HFF-Myc (cell line): ENCODE data around the gene RAB4A.

Experiments used
- DNase-seq: peaks from one replicate; pipeline ENCODE4 v3.0.0-alpha.2; 2011; ENCODE audit warnings: low read depth; ENCODE audit errors: extremely low read depth
- H3K4me3 ChIP-seq: replicated peaks from 2 replicates; pipeline ENCODE4 v1.5.1; 2011; ENCODE audit warnings: low read depth, mild to moderate bottlenecking, control low read depth, low read length
- TF ChIP-seq, protein P1 (sequence below): IDR thresholded peaks from 2 replicates; pipeline ENCODE4 v1.5.1; 2012; ENCODE audit warnings: mild to moderate bottlenecking, low read depth, low read length, control low read depth; ENCODE audit errors: missing control alignments

RAB4A gene

DNA sequence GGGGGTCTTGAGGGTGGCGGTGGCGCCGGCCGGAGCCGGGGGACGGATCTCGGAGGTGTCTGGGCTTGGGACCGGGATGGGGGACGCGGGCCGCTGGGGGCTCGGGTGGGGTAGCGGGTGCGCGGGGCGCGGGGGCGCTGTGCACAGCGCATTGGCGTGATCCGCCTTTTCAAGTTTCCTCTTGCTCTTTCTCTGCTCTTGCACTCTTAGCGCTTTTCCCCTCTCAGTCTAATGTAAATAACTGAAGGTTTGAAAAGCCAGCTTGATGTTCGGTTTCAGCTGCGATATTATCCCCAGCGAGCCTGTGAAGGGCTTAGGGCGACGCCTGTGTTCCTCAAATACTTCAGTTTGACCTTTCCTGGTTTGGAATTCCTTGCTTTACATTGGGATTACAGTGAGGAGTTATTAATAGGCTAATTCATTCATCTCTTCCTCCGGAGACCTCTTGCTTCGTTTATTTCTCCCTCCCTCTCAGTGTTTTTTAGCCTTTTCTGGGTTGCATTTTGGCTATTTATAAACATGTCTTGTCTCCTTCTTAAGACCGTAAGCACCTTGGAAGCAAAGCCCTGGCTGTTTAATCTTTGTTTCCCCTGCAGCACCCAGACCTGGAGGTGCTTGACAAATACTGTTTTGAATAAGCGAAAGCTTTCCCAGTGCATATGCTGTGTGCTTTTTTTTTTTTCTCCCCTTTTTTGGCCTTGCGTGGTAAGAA, 693 bp downstream of the RAB4A start:
- no peak for DNase-seq
- TF ChIP-seq, protein P1, sequence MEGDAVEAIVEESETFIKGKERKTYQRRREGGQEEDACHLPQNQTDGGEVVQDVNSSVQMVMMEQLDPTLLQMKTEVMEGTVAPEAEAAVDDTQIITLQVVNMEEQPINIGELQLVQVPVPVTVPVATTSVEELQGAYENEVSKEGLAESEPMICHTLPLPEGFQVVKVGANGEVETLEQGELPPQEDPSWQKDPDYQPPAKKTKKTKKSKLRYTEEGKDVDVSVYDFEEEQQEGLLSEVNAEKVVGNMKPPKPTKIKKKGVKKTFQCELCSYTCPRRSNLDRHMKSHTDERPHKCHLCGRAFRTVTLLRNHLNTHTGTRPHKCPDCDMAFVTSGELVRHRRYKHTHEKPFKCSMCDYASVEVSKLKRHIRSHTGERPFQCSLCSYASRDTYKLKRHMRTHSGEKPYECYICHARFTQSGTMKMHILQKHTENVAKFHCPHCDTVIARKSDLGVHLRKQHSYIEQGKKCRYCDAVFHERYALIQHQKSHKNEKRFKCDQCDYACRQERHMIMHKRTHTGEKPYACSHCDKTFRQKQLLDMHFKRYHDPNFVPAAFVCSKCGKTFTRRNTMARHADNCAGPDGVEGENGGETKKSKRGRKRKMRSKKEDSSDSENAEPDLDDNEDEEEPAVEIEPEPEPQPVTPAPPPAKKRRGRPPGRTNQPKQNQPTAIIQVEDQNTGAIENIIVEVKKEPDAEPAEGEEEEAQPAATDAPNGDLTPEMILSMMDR: no peak
- peak overlapping the region; percentile 74 for H3K4me3 ChIP-seq

DNA sequence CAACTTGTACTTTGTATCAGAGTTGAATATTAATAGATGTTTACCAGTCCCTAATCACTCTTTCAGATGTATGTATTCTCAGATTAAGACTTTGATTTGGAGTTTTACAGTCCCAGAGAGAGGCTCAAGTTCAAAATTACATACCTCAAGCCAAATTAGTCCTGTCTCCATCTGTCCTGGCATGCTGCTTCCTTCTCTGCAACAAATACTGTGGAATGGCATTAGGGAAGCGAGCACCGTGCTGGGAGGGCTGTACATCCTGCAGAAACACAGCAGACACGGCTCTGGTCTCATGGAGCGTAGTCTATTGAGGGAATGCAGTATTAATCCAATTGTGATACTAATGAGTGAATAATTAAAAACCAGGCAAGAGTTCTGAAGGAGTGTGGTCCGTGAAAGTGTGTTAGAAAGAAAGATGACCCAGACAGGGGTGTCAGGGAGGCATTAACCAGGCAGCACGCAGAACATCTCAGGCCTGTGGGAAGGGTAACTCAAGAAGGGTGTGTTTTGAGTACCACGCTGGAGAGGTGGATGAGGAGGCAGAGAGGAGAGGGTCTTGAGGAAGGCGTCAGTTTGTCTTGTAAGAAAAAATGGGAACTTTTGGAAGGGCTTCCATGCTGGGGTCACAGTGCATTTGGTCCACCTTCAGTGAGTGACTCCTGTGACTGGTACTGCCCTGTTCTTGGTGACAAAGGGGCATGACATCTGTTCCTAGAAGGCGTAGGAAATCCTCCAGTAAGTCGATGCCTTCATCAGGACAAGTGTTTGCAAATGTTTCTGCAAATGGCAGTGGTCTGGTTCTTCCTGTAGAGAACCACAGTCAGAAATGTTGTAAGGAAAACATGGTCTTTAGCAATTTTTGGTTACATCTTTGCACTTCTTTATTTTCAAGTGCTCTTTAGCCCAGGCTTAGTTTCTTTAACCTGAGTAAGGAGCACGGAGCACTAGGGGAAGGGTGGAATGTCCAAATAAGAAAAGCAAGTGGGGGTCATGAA, 1.6 kb downstream of the RAB4A start:
- peak overlapping the region; percentile 74 for H3K4me3 ChIP-seq
- no peak for DNase-seq

DNA sequence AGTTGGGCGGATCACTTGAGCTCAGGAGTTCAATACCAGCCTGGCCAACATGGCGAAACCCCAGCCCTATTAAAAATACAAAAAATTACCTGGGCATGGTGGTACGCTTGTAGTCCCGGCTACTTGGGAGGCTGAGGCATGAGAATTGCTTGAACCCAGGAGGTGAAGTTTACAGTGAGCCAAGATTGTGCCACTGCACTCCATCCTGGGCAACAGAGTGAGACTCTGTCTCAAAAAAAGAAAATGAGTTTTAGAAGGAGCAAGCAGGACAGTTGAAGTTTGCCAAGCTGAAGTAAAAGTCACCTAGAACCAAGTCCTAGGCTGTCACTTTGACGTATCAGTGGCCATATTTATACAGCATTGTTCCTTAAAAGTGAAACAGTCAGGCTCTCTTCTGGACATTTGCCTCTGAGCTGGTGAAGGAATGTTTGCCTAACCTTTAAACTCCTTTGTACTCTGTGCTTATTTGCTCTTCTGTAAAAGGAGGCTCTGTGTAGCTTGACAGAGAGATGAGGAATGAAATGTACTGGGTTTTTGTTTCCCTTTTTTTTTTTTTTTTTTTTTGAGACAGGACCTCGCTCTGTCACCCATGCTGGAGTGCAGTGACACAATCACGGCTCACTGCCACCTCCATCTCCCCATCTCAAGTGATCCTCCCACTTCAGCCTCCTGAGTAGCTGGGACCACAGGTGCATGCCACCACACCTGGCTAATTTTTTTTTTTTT, 2.8 kb downstream of the RAB4A start:
- H3K4me3 ChIP-seq: no peak overlapping the region
- TF ChIP-seq, protein P1: no peak
- DNase-seq: no peak

More for the DNA sequence above, 1.6 kb downstream of the RAB4A start:
- TF ChIP-seq, protein P1: no peak

DNA sequence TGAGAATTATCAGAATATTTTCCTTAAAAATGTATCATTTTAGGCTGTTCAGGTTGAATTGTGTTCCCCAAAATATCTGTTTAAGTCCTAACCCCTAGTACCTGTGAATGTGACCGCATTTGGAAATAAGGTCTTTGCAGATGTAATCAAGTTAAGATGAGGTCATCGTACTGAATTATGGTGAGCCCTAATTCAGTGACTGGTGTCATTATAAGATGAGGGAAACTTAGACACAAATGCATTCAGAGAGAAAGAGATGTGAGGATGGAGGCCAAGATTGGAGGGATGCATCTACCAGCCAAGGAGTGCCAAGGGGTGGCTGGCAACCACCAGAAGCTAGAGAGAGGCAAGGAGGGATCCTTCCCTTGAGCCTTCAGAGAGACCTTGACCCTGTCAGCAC, 4.1 kb downstream of the RAB4A start:
- no peak overlapping the region for H3K4me3 ChIP-seq
- TF ChIP-seq, protein P1: no peak
- no peak for DNase-seq

DNA sequence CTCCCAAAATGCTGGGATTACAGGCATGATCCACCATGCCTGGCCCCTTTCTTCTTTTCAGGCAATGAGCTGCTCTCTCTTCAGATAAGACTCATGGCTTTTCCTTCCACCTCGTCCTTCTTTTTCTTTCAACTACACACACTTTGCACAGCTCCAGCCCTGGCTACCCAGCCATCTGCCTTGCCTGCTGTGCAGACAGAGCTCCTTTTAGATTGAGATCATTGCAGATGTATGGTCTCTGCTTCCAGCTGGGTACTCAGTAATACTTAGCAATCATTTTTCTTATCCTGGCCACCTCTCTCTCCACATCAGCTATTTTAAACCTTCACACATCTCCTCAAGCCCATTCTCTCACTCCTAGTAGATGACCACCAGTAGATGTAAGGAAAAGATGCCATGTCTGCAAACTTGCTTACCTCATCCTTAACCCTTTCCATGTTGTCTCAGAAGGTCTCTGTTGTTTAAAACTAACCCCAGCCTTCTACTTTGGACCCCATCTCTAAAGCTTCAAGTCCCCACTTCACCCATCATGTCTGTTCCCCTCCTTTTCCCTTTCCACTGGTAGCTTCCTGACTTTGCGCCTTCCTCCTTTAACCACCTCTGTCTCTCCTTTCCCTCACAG, 7.3 kb downstream of the RAB4A start:
- TF ChIP-seq, protein P1: no peak
- no peak for DNase-seq
- H3K4me3 ChIP-seq: no peak overlapping the region

DNA sequence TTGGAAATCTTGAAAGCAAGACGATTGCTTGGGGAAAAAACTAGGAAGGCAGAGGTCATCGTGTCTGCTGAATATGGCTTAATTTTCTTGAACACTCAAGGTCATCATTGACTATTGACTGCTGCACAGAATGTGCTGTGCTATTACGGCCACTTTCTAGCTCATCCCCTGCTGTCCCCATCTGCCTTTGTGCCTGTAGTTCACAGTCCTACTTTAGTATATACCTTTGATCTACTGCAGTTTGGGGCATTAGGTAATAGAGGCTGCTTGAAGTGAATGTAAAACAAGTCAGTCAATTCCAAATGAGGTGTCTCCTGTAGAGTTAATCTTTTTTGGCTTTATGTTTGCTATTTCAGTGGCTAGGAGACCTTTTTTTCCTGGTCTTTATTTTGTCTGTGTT, 8.3 kb downstream of the RAB4A start:
- DNase-seq: no peak
- H3K4me3 ChIP-seq: no peak overlapping the region
- TF ChIP-seq, protein P1: no peak
